GM18507 (cell line): ENCODE data around the gene DHX38.
"Not testable (repeated sequence)": the region's sequence is repeated elsewhere in the genome, so short reads cannot be mapped to it uniquely, and the experiment has no call there.

ENCODE experiments used
- DNase-seq: peaks from one replicate; pipeline ENCODE4 v3.0.0; 2011; ENCODE audit warnings: low read depth; ENCODE audit not compliant: insufficient read length; ENCODE audit errors: extremely low spot score
- FAIRE-seq: peaks from 2 replicates; lab custom pipeline; 2011; peaks lifted over from hg19 to GRCh38; lab: Jason Lieb, UNC

Gene DHX38

GRCh38 chr16:72076991-72077706 lies 16.5 kb upstream of the DHX38 start:
- DNase-seq, FAIRE-seq: not testable (repeated sequence)

- DNase-seq (no peak), FAIRE-seq (no peak)
These were observed 9.8 kb upstream of the DHX38 start for GRCh38 chr16:72083778-72084404.

DNA sequence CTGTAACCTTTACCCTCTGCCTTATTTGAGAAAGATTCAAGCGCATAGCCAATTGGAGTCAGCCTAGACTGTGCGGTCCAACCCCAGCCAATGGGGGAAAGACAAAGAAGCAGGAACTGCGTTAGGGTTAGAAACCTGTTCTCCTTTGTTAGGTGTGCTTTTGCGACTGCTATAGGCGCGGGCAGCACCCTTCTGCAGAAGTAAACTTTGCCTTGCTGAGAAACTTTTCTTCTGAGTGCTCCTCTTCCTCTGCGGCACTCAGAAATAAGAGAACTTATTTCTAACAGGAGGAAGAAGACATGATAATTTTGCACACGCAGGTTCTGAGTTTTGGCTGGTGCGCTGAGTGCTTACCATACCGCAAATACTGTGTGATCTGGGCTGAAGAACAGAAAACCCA lies 9.2 kb upstream of the DHX38 start:
- FAIRE-seq (no peak), DNase-seq (no peak)

GRCh38 chr16:72085002-72085401 lies 8.6 kb upstream of the DHX38 start:
- no peak for FAIRE-seq
- DNase-seq, result no peak

- DNase-seq (no peak), FAIRE-seq (no peak)
These were observed 2.4 kb upstream of the DHX38 start for GRCh38 chr16:72091217-72091616.

DNA sequence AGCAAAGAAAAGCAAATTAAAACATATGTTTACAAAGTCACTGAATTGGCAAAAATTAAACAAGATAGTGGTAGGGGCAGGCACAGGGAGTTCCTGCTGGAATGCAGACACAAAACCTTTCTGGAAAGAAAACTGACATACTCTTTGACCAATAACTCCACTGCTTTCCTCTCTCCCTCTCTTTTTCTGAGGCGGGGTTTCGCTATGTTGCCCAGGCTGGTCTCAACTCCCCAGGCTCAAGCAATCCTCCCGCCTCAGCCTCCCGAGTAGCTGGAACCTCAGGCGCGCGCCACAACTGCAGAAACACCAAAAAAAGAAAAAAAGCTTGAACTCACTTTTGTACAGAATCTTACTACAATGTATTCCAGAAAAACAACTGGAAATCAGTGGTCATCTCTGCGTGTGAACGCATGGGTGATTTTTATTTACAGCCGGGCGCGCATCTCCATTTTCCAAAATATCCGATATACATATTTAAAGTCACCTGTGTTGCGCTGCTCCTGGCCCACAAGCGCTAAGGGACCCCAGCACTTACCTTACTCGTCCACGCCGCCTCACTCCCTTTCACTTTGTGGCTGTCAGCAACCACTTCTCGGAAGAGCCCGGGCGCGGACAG lies 707 bp upstream of the DHX38 start:
- FAIRE-seq, result no peak
- no peak for DNase-seq

DNA sequence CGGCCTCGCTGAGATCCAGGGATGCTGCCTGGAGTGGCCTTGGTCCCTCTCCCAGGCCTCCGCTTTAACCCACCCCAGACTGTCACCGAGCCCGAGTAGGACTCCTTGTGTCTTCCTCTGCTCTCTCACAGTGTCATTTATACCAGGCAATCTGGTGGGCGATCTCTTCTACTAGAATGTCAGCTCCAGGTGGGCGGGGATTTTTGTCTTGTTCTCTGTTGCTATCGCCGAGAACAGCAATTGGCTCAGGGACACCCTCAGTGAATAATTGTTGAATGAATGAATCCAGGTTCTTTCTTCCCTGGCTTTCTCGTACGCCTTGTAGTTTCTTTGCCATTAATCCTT lies 591 bp downstream of the DHX38 start:
- FAIRE-seq (no peak), DNase-seq (no peak)

DNA sequence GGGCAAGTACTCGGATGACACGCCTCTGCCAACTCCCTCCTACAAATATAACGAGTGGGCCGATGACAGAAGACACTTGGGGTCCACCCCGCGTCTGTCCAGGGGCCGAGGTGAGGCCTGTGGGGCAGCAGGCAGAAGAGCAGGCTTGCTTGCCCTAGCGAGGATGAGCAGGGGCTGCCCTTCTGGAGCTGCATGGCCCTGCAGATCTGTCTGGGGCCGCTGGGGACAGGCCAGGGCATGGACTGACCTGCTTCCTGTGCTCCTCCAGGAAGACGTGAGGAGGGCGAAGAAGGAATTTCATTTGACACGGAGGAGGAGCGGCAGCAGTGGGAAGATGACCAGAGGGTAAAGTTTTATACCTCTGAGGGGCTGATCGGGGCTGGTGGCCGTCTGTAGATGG lies 5.3 kb downstream of the DHX38 start:
- no peak for DNase-seq
- FAIRE-seq, result no peak

DNA sequence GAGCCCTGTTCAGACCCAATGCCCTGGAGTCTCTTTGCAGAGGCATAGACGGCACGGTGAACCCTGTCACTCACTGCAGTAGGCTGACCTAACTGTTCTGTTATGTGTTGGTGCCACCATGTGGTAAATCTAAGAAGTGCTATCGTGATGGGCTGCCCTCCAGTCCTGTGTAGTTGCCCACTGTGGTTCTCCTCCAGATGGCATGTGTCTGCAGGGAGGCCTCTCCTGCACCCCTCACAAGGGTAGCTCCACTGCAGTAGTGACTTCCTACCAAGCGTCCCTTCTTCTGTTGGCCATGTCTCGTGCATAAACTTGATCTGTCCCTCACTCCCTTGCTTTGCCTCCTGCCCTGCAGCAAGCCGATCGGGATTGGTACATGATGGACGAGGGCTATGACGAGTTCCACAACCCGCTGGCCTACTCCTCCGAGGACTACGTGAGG lies 5.8 kb downstream of the DHX38 start:
- DNase-seq (peak; percentile 38), FAIRE-seq (peak; percentile 83)

DNA sequence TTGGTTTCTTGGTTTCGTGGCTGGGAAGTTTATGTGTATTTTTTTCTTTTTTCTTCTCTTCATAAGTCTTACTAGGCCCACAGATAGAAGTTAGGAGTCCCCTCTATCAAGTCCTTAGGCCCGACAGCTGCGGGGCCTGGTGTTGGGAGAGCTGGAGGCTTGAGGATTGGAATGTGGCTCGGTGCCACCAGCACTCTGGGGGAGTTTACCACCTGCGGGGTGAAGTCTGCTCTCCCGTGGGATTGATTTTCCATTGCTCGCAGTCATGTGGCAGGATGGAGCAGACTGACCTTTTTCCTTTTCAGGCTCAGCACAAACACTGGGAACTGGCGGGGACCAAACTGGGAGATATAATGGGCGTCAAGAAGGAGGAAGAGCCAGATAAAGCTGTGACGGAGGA lies 7.5 kb downstream of the DHX38 start:
- FAIRE-seq (no peak), DNase-seq (no peak)

GRCh38 chr16:72104905-72105304 lies 11.3 kb downstream of the DHX38 start:
- no peak for FAIRE-seq
- no peak for DNase-seq

- DNase-seq, result no peak
- no peak for FAIRE-seq
These were observed 12.3 kb downstream of the DHX38 start for GRCh38 chr16:72105978-72106377.

DNA sequence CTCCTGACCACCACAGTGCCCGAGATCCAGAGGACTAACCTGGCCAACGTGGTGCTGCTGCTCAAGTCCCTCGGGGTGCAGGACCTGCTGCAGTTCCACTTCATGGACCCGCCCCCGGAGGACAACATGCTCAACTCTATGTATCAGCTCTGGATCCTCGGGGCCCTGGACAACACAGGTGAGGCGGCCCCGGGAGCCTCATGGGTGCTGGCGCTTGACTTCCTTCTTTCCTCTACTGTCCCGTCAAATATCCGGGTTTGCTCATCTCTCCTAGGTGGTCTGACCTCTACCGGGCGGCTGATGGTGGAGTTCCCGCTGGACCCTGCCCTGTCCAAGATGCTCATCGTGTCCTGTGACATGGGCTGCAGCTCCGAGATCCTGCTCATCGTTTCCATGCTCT lies 13.7 kb downstream of the DHX38 start:
- no peak for FAIRE-seq
- no peak for DNase-seq

DNA sequence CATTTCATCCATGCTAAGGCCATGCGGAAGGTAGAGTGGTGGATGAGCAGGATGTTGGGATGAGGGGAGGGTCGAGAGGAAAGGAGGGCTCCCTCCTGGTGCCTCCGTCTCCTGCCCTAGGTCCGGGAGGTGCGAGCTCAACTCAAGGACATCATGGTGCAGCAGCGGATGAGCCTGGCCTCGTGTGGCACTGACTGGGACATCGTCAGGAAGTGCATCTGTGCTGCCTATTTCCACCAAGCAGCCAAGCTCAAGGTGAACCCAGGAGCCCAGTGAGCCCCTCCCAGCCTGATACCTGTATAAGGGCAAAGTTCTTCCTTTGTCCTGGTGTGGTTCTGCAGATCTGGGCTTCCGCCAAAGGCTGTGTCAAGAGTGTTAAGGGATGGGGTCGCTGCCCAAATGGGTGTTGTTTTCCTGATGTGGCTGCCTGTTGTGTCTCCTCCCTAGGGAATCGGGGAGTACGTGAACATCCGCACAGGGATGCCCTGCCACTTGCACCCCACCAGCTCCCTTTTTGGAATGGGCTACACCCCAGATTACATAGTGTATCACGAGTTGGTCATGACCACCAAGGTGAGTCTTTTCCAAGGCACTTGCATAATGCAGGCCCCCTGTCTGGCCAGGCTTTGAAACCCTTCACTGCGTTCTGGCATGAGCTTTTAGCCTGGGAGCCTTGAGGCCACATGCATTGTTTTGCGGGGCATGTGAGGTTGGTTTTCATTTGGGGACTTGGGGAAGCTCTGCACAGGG lies 14.9 kb downstream of the DHX38 start:
- DNase-seq, result no peak
- FAIRE-seq, result no peak

DNA sequence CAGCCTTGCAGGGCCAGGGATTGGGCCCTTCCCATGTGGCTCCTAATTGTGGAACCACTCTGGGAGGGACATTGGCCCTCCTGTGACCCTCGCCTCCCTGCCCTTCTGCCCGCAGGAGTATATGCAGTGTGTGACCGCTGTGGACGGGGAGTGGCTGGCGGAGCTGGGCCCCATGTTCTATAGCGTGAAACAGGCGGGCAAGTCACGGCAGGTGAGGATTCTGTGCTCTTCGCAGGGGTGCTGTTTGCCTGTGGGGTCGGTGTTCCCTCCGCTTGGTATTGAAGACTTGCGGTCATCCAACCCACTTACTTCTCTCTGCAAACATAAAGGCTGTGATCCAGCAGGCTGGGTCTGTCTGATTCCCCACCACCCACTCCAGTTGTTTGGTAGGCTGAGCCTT lies 15.7 kb downstream of the DHX38 start:
- FAIRE-seq (no peak), DNase-seq (no peak)

DNA sequence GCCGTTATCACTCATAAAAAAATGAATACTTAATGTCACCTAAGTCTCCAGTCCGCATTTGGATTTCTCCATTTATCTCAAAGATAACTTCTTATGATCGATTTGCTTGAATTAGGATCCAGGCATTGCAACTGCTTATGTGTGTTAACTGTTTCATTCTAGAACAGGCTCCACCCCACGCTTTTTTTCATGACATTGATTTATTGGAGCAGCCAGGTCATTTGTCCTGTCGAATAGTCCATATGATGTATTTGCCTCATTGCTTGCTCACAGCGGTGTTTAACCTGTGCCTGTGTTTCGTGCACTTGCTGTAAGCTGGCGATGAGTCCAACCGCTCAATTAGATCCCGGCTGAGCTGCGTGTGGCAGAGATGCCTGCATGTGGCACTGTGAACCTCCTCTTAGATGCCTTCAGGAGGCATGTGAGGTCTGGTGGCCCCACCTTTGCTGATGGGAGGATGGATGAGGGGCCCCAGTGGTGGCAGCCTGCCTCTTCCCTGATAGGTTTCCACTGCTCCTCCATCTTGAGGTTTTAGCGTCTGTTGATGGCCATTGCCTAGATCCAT lies 16.4 kb downstream of the DHX38 start:
- FAIRE-seq, result no peak
- no peak for DNase-seq

- FAIRE-seq, result no peak
These were observed 17.3 kb downstream of the DHX38 start for GRCh38 chr16:72110662-72111615.

DNA sequence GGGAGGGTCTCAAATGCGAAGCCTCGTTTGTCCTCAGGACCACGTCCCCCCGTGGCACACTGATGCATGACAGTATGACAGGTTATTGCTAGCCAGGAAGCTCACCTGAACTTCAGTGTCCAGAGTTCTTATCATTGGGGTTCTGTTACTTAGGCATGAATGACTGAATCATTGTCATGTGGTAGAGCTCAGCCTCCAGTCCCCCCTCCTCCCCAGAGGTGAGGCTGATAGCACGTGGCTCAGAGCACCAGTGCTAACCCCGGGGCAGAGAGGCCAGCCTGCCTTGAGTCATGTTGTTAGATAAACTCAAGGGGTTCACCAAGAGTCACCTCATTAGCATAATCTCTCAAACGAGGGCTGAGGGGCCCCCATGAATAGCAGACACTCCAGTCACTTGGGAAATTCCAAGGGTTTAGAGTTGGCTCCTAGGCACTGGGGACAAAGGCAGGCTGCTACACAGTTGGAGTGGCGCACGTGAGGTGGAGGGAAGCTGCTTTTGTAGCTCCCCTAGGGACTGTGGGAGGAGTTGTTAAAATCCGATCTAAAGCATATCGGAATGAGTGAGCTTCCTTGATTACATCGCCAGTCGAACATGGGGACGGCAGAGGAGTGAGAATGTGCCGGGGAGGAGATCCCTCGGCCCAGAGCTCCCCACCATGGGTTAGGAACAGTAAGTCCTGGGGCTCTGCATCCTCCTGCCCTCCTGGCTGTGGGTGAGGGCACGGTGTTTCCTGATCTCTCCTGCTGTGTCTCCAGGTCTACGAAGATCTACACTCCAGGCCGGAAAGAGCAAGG lies 18.2 kb downstream of the DHX38 start:
- no peak for FAIRE-seq
- DNase-seq, result no peak

More at GRCh38 chr16:72110662-72111615, 17.3 kb downstream of the DHX38 start:
- no peak for DNase-seq
